Hepatocyte (in vitro differentiated cells): ENCODE data around the gene STK33.

Source experiments
- CTCF ChIP-seq: fragments of 200-600 bp; sonication (generic); IDR thresholded peaks from 2 replicates; pipeline ENCODE4 v1.5.1; 2016; ENCODE audit warnings: antibody characterized with exemption, mild to moderate bottlenecking; ENCODE audit not compliant: poor library complexity
- EZH2 ChIP-seq: fragments of 200-600 bp; sonication (generic); IDR thresholded peaks from 2 replicates; pipeline ENCODE4 v1.6.1; 2016; ENCODE audit warnings: antibody characterized with exemption, mild to moderate bottlenecking, borderline replicate concordance

GRCh38 chr11:8543278-8543677, 50.8 kb downstream of the STK33 start:
- TF ChIP-seq CTCF (no peak), EZH2 (no peak)
